MCF 10A (cell line): ENCODE measurements around the gene PTMS. TPM values are rescaled to one million over a fixed set of nuclear protein-coding genes. Genes with fewer than 3 reads are reported as not detected.

ENCODE experiments used
- BruUV-seq: library from RNA; stranded (reverse); fragments of 400-500 nt; replicated peaks from 2 replicates; lab custom pipeline; 2021; lab: Mats Ljungman, UMichigan
- CTCF ChIA-PET: fragments of 300-600 bp; sonication (Branson Sonifier 250); formaldehyde crosslinking; extraction: SDS; loops from one replicate; lab custom pipeline; 2021; ENCODE audit warnings: antibody characterized with exemption, inconsistent platforms; lab: Yijun Ruan, JAX
- POLR2A ChIA-PET: fragments of 300-600, 350-650 bp; sonication (Branson Sonifier 250); formaldehyde crosslinking; extraction: SDS; loops from one replicate; lab custom pipeline; 2020; ENCODE audit warnings: antibody characterized with exemption, inconsistent platforms; lab: Yijun Ruan, JAX
- DNase-seq: peaks from one replicate; pipeline ENCODE4 v3.0.0-alpha.2; 2018; ENCODE audit not compliant: unreplicated experiment
- H3K27ac Mint-ChIP-seq: one replicate; pipeline ENCODE4 v1.8.0; 2022; ENCODE audit warnings: mild to moderate bottlenecking, low read depth, mixed read lengths; ENCODE audit not compliant: unreplicated experiment
- H3K27me3 Mint-ChIP-seq: one replicate; pipeline ENCODE4 v1.8.0; 2022; ENCODE audit warnings: mixed read lengths; ENCODE audit not compliant: insufficient read depth, unreplicated experiment
- H3K36me3 Mint-ChIP-seq: one replicate; pipeline ENCODE4 v1.8.0; 2022; ENCODE audit warnings: mild to moderate bottlenecking, moderate library complexity, mixed read lengths; ENCODE audit not compliant: insufficient read depth, unreplicated experiment
- H3K4me1 Mint-ChIP-seq: one replicate; pipeline ENCODE4 v1.8.0; 2022; ENCODE audit warnings: mixed read lengths; ENCODE audit not compliant: insufficient read depth, unreplicated experiment
- H3K4me3 Mint-ChIP-seq: one replicate; pipeline ENCODE4 v1.8.0; 2022; ENCODE audit warnings: mild to moderate bottlenecking, moderate library complexity, mixed read lengths; ENCODE audit not compliant: unreplicated experiment
- H3K9me3 Mint-ChIP-seq: one replicate; pipeline ENCODE4 v1.8.0; 2022; ENCODE audit warnings: mixed read lengths; ENCODE audit not compliant: unreplicated experiment
- intact Hi-C: fragments of 100-400 bp; cut with micrococcal nuclease; formaldehyde crosslinking; loops from 2 replicates; pipeline ENCODE4 v1.14.1; 2022
- total RNA-seq: library from RNA; stranded (reverse); gene quantifications from 2 replicates; pipeline ENCODE4 v1.2.3, GENCODE V29; 2022
- TF ChIP-seq, protein P1 (sequence below): fragments of 200-600 bp; IDR thresholded peaks from one replicate; pipeline ENCODE4 v1.8.0; 2022; ENCODE audit warnings: antibody characterized with exemption, mild to moderate bottlenecking; ENCODE audit not compliant: unreplicated experiment

PTMS gene
- total RNA-seq, 1 experiment from 2014 or later: 284 TPM

DNA sequence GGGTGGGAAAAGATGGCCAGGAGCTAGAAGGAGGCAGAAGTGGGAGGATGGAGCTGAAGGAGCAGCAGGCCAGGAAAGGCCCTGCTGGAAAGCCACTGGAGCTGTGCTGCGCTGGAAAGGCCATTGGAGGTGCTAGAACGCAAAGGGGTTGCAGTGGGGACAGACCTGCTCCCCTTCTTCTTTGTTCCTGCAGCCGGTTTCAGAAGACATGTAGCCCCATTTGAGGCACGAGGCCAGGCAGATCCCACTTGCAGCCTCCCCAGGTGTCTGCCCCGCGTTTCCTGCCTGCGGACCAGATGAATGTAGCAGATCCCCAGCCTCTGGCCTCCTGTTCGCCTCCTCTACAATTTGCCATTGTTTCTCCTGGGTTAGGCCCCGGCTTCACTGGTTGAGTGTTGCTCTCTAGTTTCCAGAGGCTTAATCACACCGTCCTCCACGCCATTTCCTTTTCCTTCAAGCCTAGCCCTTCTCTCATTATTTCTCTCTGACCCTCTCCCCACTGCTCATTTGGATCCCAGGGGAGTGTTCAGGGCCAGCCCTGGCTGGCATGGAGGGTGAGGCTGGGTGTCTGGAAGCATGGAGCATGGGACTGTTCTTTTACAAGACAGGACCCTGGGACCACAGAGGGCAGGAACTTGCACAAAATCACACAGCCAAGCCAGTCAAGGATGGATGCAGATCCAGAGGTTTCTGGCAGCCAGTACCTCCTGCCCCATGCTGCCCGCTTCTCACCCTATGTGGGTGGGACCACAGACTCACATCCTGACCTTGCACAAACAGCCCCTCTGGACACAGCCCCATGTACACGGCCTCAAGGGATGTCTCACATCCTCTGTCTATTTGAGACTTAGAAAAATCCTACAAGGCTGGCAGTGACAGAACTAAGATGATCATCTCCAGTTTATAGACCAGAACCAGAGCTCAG, 53.2 kb downstream of the PTMS start:
- intact Hi-C loops: no loop called here
- ChIA-PET CTCF (interaction anchor here (0.9 kb wide), 1 partner anchor 17 kb away, joined by 3 read pairs; no protein-coding TSS in a partner anchor), POLR2A (no interaction called here)
- no peak for DNase-seq
- BruUV-seq: no TSS peak
- H3K4me3 Mint-ChIP-seq: no peak overlapping the region
- no peaks in the 10 kb centered on the region for H3K36me3 Mint-ChIP-seq
- no peaks in the 10 kb centered on the region for H3K9me3 Mint-ChIP-seq
- H3K27me3 Mint-ChIP-seq: peaks cover 56% of the 10 kb centered on the region
- TF ChIP-seq, protein P1, sequence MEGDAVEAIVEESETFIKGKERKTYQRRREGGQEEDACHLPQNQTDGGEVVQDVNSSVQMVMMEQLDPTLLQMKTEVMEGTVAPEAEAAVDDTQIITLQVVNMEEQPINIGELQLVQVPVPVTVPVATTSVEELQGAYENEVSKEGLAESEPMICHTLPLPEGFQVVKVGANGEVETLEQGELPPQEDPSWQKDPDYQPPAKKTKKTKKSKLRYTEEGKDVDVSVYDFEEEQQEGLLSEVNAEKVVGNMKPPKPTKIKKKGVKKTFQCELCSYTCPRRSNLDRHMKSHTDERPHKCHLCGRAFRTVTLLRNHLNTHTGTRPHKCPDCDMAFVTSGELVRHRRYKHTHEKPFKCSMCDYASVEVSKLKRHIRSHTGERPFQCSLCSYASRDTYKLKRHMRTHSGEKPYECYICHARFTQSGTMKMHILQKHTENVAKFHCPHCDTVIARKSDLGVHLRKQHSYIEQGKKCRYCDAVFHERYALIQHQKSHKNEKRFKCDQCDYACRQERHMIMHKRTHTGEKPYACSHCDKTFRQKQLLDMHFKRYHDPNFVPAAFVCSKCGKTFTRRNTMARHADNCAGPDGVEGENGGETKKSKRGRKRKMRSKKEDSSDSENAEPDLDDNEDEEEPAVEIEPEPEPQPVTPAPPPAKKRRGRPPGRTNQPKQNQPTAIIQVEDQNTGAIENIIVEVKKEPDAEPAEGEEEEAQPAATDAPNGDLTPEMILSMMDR: no peak
- no peaks in the 10 kb centered on the region for H3K4me1 Mint-ChIP-seq
- H3K27ac Mint-ChIP-seq: no peak overlapping the region

GRCh38 chr12:6820166-6820565, 54.0 kb downstream of the PTMS start:
- no TSS peak for BruUV-seq
- Mint-ChIP-seq H3K9me3 (no peaks in the 10 kb centered on the region), H3K4me3 (no peak overlapping the region), H3K4me1 (peaks cover 3% of the 10 kb centered on the region), H3K27me3 (peaks cover 56% of the 10 kb centered on the region), H3K36me3 (no peaks in the 10 kb centered on the region), H3K27ac (no peak overlapping the region)
- intact Hi-C loops: no loop called here
- CTCF ChIA-PET: interaction anchor here (0.6 to 1.6 kb wide), 4 partner anchors 13 to 124 kb away, joined by 3 to 8 read pairs (median 4); no protein-coding TSS in a partner anchor
- TF ChIP-seq, protein P1: no peak
- DNase-seq: no peak
- POLR2A ChIA-PET: no interaction called here

Other genes starting within 250 kb of the PTMS start
- gene GAPDH, start 231.8 kb upstream of the PTMS start, total RNA-seq: 2,995 and 4,097 TPM in 2 replicates
- gene IFFO1, start 210.3 kb upstream of the PTMS start, total RNA-seq: 0.49 and 1.1 TPM in 2 replicates
- 97.1 and 108 TPM in 2 replicates for gene NOP2, start 198.1 kb upstream of the PTMS start, total RNA-seq
- 135 and 151 TPM in 2 replicates for gene CHD4, start 159.0 kb upstream of the PTMS start, total RNA-seq
- 2.5 and 2.7 TPM in 2 replicates for gene LPAR5, start 130.4 kb upstream of the PTMS start, total RNA-seq
- 0.30 and 2.5 TPM in 2 replicates for gene ACRBP, start 118.9 kb upstream of the PTMS start, total RNA-seq
- 15.2 and 16.1 TPM in 2 replicates for gene ING4, start 103.2 kb upstream of the PTMS start, total RNA-seq
- 62.8 and 70.8 TPM in 2 replicates for gene ZNF384, start 77.0 kb upstream of the PTMS start, total RNA-seq
- not detected in 2 replicates for gene PIANP, start 65.5 kb upstream of the PTMS start, total RNA-seq
- 55.5 and 61.3 TPM in 2 replicates for gene COPS7A, start 42.3 kb upstream of the PTMS start, total RNA-seq
- 151 and 162 TPM in 2 replicates for gene MLF2, start 13.2 kb upstream of the PTMS start, total RNA-seq
- gene LAG3, start 6.2 kb downstream of the PTMS start, total RNA-seq: 0.58 and 1.0 TPM in 2 replicates
- not detected in 2 replicates for gene CD4, start 23.2 kb downstream of the PTMS start, total RNA-seq
- not detected in 2 replicates for gene GPR162, start 55.5 kb downstream of the PTMS start, total RNA-seq
- 0.47 and 1.3 TPM in 2 replicates for gene P3H3, start 62.0 kb downstream of the PTMS start, total RNA-seq
- gene GNB3, start 74.6 kb downstream of the PTMS start, total RNA-seq: 0.47 TPM in 1 of 2 replicates, not detected in the other
- 11.7 and 25.5 TPM in 2 replicates for gene CDCA3, start 84.9 kb downstream of the PTMS start, total RNA-seq
- 62.5 and 80.2 TPM in 2 replicates for gene USP5, start 85.8 kb downstream of the PTMS start, total RNA-seq
- 498 and 549 TPM in 2 replicates for gene TPI1, start 101.2 kb downstream of the PTMS start, total RNA-seq
- gene SPSB2, start 106.9 kb downstream of the PTMS start, total RNA-seq: 9.2 and 10.8 TPM in 2 replicates
- 7.5 and 9.1 TPM in 2 replicates for gene LRRC23, start 138.5 kb downstream of the PTMS start, total RNA-seq
- gene ENO2, start 148.2 kb downstream of the PTMS start, total RNA-seq: 0.30 and 2.1 TPM in 2 replicates
- gene ATN1, start 161.6 kb downstream of the PTMS start, total RNA-seq: 83.7 and 84.7 TPM in 2 replicates
- gene RNU7-1, start 177.5 kb downstream of the PTMS start, total RNA-seq: not detected in 2 replicates
- 176 and 196 TPM in 2 replicates for gene C12orf57, start 177.7 kb downstream of the PTMS start, total RNA-seq
- gene PTPN6, start 185.0 kb downstream of the PTMS start, total RNA-seq: 10.3 and 13.2 TPM in 2 replicates
- 249 and 305 TPM in 2 replicates for gene PHB2, start 204.3 kb downstream of the PTMS start, total RNA-seq
- 66.5 and 93.8 TPM in 2 replicates for gene EMG1, start 204.6 kb downstream of the PTMS start, total RNA-seq